Endothelial cell of umbilical vein (primary cell): ENCODE measurements around the gene TIMM10. TPM values are rescaled to one million over a fixed set of nuclear protein-coding genes. Genes with fewer than 3 reads are reported as not detected.

Source experiments
- BruUV-seq: library from RNA; stranded (reverse); fragments of 400-500 nt; replicated peaks from 2 replicates; lab custom pipeline; 2021; lab: Mats Ljungman, UMichigan
- CTCF ChIA-PET: fragments of 300-600, 350-600 bp; sonication (Branson Sonifier 250); formaldehyde crosslinking; loops from one replicate; lab custom pipeline; 2021; ENCODE audit warnings: antibody characterized with exemption, inconsistent platforms; lab: Charles Lee
- POLR2A ChIA-PET: fragments of 300-600, 350-600 bp; sonication (Branson Sonifier 250); formaldehyde crosslinking; loops from one replicate; lab custom pipeline; 2021; ENCODE audit warnings: antibody characterized with exemption, inconsistent platforms; lab: Charles Lee
- DNase-seq: peaks from one replicate; pipeline ENCODE4 v3.0.0-alpha.2; 2011; ENCODE audit warnings: low read depth, low spot score
- FAIRE-seq: peaks from 2 replicates; lab custom pipeline; 2011; peaks lifted over from hg19 to GRCh38; lab: Jason Lieb, UNC
- H2AFZ ChIP-seq: 2 replicates; pipeline ENCODE4 v1.6.0; 2012; ENCODE audit warnings: low read depth, low read length, control low read depth, inconsistent platforms
- H3K27ac ChIP-seq: 2 replicates; pipeline ENCODE4 v1.5.1; 2011; ENCODE audit warnings: low read depth, mild to moderate bottlenecking, control low read depth, low read length, moderate library complexity; ENCODE audit not compliant: insufficient read depth
- H3K27me3 ChIP-seq, 2 experiments: 2 replicates each; pipeline versions ENCODE4 v1.6.0 to v1.6.1; 2011; ENCODE audit warnings: low read length in 2 of 2, mixed read lengths in 1 of 2; ENCODE audit not compliant: control insufficient read depth in 2 of 2, insufficient read depth in 2 of 2
- H3K36me3 ChIP-seq, 2 experiments: 2 replicates in 1 of 2; 3 replicates in 1 of 2; pipeline ENCODE4 v1.5.1; 2011; ENCODE audit warnings: low read length in 2 of 2, mild to moderate bottlenecking in 1 of 2, moderate library complexity in 1 of 2; ENCODE audit not compliant: control insufficient read depth in 2 of 2, insufficient read depth in 2 of 2; ENCODE audit errors: extremely low read depth in 1 of 2
- H3K4me1 ChIP-seq: 3 replicates; pipeline ENCODE4 v1.5.1; 2011; ENCODE audit warnings: mild to moderate bottlenecking, low read length; ENCODE audit not compliant: control insufficient read depth, insufficient read depth; ENCODE audit errors: extremely low read depth
- H3K4me2 ChIP-seq: 2 replicates; pipeline ENCODE4 v1.6.1; 2011; ENCODE audit warnings: low read length, control low read depth, mixed read lengths; ENCODE audit not compliant: insufficient read depth
- H3K4me3 ChIP-seq, 3 experiments: fragments of 200-600 bp in 1 of 3; sonication (generic), shearing (Covaris generic) in 1 of 3; replicated peaks in 1 of 3; 2 replicates each; pipeline ENCODE4 v1.5.1; 2011 to 2016; ENCODE audit warnings: control low read depth in 3 of 3, low read length in 3 of 3, mild to moderate bottlenecking in 2 of 3, inconsistent platforms in 1 of 3, low read depth in 1 of 3, moderate library complexity in 1 of 3; ENCODE audit not compliant: insufficient read depth in 1 of 3
- H3K79me2 ChIP-seq: 2 replicates; pipeline ENCODE4 v1.6.0; 2012; ENCODE audit warnings: low read length, inconsistent platforms; ENCODE audit not compliant: control insufficient read depth, insufficient read depth
- H3K9ac ChIP-seq: replicated peaks from 2 replicates; pipeline ENCODE3; 2011; ENCODE audit warnings: low read length, control low read depth; ENCODE audit not compliant: insufficient read depth; ENCODE audit errors: extremely low read depth
- H3K9me1 ChIP-seq: replicated peaks from 3 replicates; pipeline ENCODE4 v1.6.0; 2011; ENCODE audit warnings: mild to moderate bottlenecking, low read length; ENCODE audit not compliant: control insufficient read depth, insufficient read depth; ENCODE audit errors: extremely low read depth
- H3K9me3 ChIP-seq: replicated peaks from 2 replicates; pipeline ENCODE4 v1.5.1; 2012; ENCODE audit warnings: low read length, inconsistent platforms; ENCODE audit not compliant: control insufficient read depth, insufficient read depth
- H4K20me1 ChIP-seq: replicated peaks from 2 replicates; pipeline ENCODE3; 2011; ENCODE audit warnings: mild to moderate bottlenecking, low read length; ENCODE audit not compliant: control insufficient read depth, insufficient read depth; ENCODE audit errors: extremely low read depth
- EZH2 ChIP-seq: IDR thresholded peaks from 2 replicates; pipeline ENCODE4 v1.6.1; 2012; ENCODE audit warnings: borderline replicate concordance, low read depth, mild to moderate bottlenecking, moderate library complexity, low read length, inconsistent platforms; ENCODE audit not compliant: severe bottlenecking
- FOS ChIP-seq: IDR thresholded peaks from 2 replicates; pipeline ENCODE4 v1.6.1; 2011; ENCODE audit warnings: mild to moderate bottlenecking, low read length, moderate library complexity, borderline replicate concordance; ENCODE audit not compliant: insufficient read depth
- GATA2 ChIP-seq: IDR thresholded peaks from 2 replicates; pipeline ENCODE4 v1.7.0; 2011; ENCODE audit warnings: low read depth, mild to moderate bottlenecking, moderate library complexity, mixed read lengths, low read length; ENCODE audit not compliant: insufficient read length, insufficient read depth
- JUN ChIP-seq: IDR thresholded peaks from 2 replicates; pipeline ENCODE4 v1.6.1; 2011; ENCODE audit warnings: borderline replicate concordance, low read depth; ENCODE audit not compliant: insufficient read length, insufficient read depth
- MYC ChIP-seq: IDR thresholded peaks from one replicate; pipeline ENCODE4 v1.6.1; 2011; ENCODE audit warnings: mild to moderate bottlenecking, low read depth, low read length
- POLR2A ChIP-seq: IDR thresholded peaks from 2 replicates; pipeline ENCODE4 v1.6.1; 2012; ENCODE audit warnings: low read depth, mild to moderate bottlenecking, control low read depth, low read length
- POLR2AphosphoS5 ChIP-seq: IDR thresholded peaks from 2 replicates; pipeline ENCODE4 v1.6.1; 2012; ENCODE audit warnings: low read depth, mild to moderate bottlenecking, control low read depth, low read length, moderate library complexity; ENCODE audit not compliant: insufficient read depth
- dilution Hi-C: fragments of 300-500 bp; cut with MboI; formaldehyde crosslinking; loops from one replicate; pipeline ENCODE4 v1.15.0; 2019; ENCODE audit warnings: low sequenced_read_pairs; ENCODE audit not compliant: extremely low pct_ligation_motif_present
- intact Hi-C: fragments of 100-400 bp; cut with micrococcal nuclease; formaldehyde crosslinking; loops from one replicate; pipeline ENCODE4 v1.10.0; 2022
- polyA plus RNA-seq, 4 experiments: library from polyadenylated mRNA; depleted of rRNA in 3 of 4; stranded (reverse) in 3 of 4; unstranded in 1 of 4; fragments of >200 nt; gene quantifications; 2 replicates each; pipeline versions ENCODE4 v1.2.1 to v1.2.3, GENCODE V29; 2011 to 2012; ENCODE audit warnings: missing spikeins in 1 of 4
- total RNA-seq: library from RNA; stranded (reverse); gene quantifications from 2 replicates; pipeline ENCODE4 v1.2.3, GENCODE V29; 2021
- TF ChIP-seq, protein P1 (sequence below): IDR thresholded peaks from 2 replicates; pipeline ENCODE4 v1.6.1; 2011; ENCODE audit not compliant: insufficient read depth, insufficient read length
- TF ChIP-seq, protein P2 (sequence below), 2 donors: IDR thresholded peaks; 1 replicate in 1 of 2; 2 replicates in 1 of 2; pipeline ENCODE4 v1.5.1; 2011; ENCODE audit warnings: low read length in 2 of 2, mild to moderate bottlenecking in 2 of 2, moderate library complexity in 2 of 2, control low read depth in 1 of 2, inconsistent platforms in 1 of 2, low read depth in 1 of 2; ENCODE audit not compliant: insufficient read depth in 1 of 2; ENCODE audit errors: extremely low read depth in 1 of 2

TIMM10 gene
- total and polyA plus RNA-seq, 2 donors (not counting 3 experiments of a cell fraction or from before 2014, with no cell fraction given), result 64.2 to 128 TPM

DNA sequence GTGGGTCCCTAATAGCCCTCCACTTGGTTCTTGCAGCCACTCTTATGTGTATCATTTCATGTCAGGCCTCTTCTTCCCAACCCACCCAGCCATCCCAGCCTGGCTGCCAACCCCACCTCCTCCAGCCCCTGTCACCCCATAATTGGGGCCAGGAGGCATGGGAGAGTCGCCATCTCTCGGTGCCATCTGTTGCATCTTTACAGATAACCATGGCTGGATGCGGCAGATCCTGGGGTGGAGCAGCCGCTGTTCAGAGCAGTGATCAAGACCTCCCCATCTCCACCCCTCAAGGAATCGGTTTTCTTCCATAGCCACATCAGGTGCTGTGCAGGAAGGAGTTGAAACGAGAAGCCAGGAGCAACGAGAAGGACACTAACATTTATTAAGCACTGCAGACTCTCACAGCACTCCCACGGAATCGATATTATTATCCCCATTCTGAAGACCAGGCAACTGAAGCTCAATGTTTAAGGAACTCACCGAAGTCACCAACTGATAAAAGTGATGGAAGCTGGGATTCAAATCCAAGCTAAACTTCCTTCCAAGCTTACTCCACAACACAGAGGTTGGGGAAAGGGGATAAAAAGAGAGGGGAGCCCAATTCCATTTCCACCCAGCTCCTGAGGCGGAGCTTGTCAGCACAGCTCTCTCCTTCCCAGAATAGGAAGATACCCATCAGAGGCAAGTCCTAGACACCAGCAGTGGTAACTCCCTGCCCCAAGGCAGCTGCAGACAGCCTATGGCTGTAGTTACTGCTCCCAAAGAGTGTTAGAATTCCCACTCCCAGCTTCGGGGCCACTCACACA is 17.7 kb downstream of the TIMM10 start:
- Histone ChIP-seq H3K27ac (no peak overlapping the region), H4K20me1 (no peaks in the 10 kb centered on the region), H2AFZ (no peak overlapping the region), H3K4me1 (peaks cover 9% of the 10 kb centered on the region), H3K36me3 (no peaks in the 10 kb centered on the region), H3K27me3 (no peaks in the 10 kb centered on the region), H3K9ac (no peak overlapping the region), H3K9me1 (no peaks in the 10 kb centered on the region), H3K9me3 (no peaks in the 10 kb centered on the region), H3K4me2 (no peak overlapping the region), H3K4me3 (no peak overlapping the region), H3K79me2 (no peaks in the 10 kb centered on the region)
- DNase-seq, result no peak
- dilution Hi-C loops, result no loop called here
- BruUV-seq, result no TSS peak
- TF ChIP-seq EZH2 (no peak), POLR2A (no peak), FOS (no peak), MYC (no peak), POLR2AphosphoS5 (no peak), JUN (no peak), GATA2 (no peak)
- TF ChIP-seq, protein P1, sequence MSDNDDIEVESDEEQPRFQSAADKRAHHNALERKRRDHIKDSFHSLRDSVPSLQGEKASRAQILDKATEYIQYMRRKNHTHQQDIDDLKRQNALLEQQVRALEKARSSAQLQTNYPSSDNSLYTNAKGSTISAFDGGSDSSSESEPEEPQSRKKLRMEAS, result no peak
- TF ChIP-seq, protein P2, sequence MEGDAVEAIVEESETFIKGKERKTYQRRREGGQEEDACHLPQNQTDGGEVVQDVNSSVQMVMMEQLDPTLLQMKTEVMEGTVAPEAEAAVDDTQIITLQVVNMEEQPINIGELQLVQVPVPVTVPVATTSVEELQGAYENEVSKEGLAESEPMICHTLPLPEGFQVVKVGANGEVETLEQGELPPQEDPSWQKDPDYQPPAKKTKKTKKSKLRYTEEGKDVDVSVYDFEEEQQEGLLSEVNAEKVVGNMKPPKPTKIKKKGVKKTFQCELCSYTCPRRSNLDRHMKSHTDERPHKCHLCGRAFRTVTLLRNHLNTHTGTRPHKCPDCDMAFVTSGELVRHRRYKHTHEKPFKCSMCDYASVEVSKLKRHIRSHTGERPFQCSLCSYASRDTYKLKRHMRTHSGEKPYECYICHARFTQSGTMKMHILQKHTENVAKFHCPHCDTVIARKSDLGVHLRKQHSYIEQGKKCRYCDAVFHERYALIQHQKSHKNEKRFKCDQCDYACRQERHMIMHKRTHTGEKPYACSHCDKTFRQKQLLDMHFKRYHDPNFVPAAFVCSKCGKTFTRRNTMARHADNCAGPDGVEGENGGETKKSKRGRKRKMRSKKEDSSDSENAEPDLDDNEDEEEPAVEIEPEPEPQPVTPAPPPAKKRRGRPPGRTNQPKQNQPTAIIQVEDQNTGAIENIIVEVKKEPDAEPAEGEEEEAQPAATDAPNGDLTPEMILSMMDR (IDR thresholded peaks at IDR 0.05; ENCODE audit: extremely low read depth in 1 of 2, insufficient read depth in 1 of 2, low read depth in 1 of 2, low read length in 2 of 2), result no peak
- intact Hi-C loops, result no loop called here
- ChIA-PET CTCF (interaction anchor here (1.1 to 9.0 kb wide), 4 partner anchors 14 to 86 kb away, joined by 3 to 166 read pairs (median 56); partner anchors contain the start of gene SLC43A3), POLR2A (no interaction called here)
- no peak for FAIRE-seq
